Memory B cell (primary cell): Measurements from ENCODE around the gene CLCNKB.

Source experiments
- ATAC-seq: fragments of 150-1000 bp; cut with Tn5 transposase; 2 replicates; pipeline ENCODE4 v1.10.0; 2021; ENCODE audit warnings: low read depth, mild to moderate bottlenecking, moderate library complexity
- DNase-seq, 2 donors: peaks; one replicate each; pipeline ENCODE4 v3.0.0; 2022; ENCODE audit warnings: low spot score in 2 of 2
- H3K27ac Mint-ChIP-seq: one replicate; pipeline ENCODE4 v1.8.0; 2022; ENCODE audit warnings: mild to moderate bottlenecking, moderate library complexity, mixed read lengths
- H3K27me3 Mint-ChIP-seq: one replicate; pipeline ENCODE4 v1.8.0; 2022; ENCODE audit warnings: mixed read lengths
- H3K36me3 Mint-ChIP-seq: one replicate; pipeline ENCODE4 v1.8.0; 2022; ENCODE audit warnings: mild to moderate bottlenecking, mixed read lengths
- H3K4me1 Mint-ChIP-seq: one replicate; pipeline ENCODE4 v1.8.0; 2022; ENCODE audit warnings: mixed read lengths
- H3K4me3 Mint-ChIP-seq: one replicate; pipeline ENCODE4 v1.8.0; 2022; ENCODE audit warnings: mild to moderate bottlenecking, moderate library complexity, mixed read lengths
- H3K9me3 Mint-ChIP-seq: one replicate; pipeline ENCODE4 v1.8.0; 2022; ENCODE audit warnings: mixed read lengths

CLCNKB gene

DNA sequence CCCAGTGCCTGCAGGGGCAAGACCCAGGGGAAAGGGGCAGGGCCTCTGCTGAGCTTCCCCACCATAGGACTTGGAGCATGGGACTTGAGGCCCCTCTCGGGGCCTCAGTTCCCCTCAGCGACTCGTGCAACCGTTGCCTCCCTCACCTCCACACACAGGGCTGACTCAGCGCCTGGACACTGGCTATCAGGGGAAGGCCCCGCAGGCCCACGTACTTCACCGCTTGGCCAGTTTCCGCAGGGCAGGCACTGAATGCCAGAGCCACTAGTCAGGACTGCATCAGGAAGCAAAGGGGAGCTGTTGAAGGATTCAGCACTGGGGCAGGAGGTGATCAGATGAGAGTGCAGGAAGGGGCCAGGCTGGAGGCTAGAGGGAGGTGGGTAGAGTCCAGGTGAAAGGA, 45.4 kb downstream of the CLCNKB start:
- Mint-ChIP-seq H3K27me3 (peaks cover 11% of the 10 kb centered on the region), H3K27ac (no peak overlapping the region), H3K9me3 (no peaks in the 10 kb centered on the region), H3K4me3 (no peak overlapping the region), H3K36me3 (no peaks in the 10 kb centered on the region), H3K4me1 (peaks cover 6% of the 10 kb centered on the region)
- ATAC-seq (no peak), DNase-seq (no peak)

DNA sequence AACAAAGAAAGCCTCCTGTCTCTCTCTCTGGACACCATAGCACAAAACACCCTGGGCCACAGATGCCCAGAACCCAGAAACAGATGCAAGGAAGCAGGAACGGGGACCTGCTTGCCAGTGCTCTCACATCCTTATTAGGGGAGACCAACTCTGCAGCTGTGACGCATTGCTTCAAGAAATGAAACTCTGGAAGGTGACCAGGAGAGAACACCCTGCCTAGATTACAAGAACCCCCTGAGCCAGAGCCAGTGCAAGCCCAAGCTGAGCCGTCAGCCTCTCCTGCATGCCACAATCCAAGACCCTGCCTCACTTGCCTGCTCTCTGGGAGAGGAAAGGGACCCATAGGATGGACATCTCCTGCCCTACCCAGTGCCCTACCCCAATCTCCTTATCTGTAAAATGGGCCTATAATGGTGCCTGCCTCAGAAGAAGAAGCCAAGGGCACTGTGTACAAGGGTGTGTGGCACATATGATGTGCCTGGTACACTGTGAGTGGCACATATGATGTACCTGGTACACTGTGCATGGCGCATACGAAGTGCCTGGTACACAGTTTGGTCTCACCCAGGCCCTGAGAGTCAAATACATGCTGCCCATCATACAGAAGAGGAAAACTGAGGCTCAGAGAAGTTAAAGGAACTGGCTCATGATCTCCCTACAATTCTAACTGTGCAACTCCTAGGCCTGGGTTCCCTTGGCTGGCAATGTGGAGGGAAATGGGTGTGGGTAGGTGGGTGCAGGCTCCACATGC, 46.7 kb downstream of the CLCNKB start:
- no peak for ATAC-seq
- no peak overlapping the region for H3K27ac Mint-ChIP-seq

DNA sequence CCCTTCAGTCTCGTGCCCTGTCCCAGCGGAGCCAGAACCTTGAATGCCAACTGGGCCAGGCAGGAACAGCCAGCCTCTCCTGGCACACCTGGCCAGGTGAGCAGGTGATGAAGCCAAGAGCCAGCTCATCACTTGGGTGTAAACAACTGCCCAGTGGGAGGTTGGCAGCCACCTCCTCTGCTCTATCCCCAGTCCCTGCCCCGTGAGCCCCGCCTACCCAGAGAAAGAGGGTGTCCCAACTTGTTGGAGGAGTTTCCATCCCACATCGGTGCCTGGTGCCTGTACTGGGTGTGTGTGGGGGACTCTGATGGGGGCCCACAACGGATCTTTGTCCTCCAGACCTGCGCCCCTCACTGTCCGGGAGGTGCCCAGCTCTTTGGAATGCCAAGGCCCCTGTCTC, 47.7 kb downstream of the CLCNKB start:
- Mint-ChIP-seq H3K27ac (no peak overlapping the region), H3K4me1 (peaks cover 6% of the 10 kb centered on the region), H3K4me3 (no peak overlapping the region), H3K9me3 (no peaks in the 10 kb centered on the region), H3K27me3 (peaks cover 20% of the 10 kb centered on the region), H3K36me3 (no peaks in the 10 kb centered on the region)
- no peak for ATAC-seq
- DNase-seq: no peak

More for the DNA sequence above, 46.7 kb downstream of the CLCNKB start:
- H3K27me3 Mint-ChIP-seq: peaks cover 15% of the 10 kb centered on the region
- H3K4me1 Mint-ChIP-seq: peaks cover 6% of the 10 kb centered on the region
- no peaks in the 10 kb centered on the region for H3K36me3 Mint-ChIP-seq
- no peaks in the 10 kb centered on the region for H3K9me3 Mint-ChIP-seq
- H3K4me3 Mint-ChIP-seq: no peak overlapping the region
- no peak for DNase-seq

DNA sequence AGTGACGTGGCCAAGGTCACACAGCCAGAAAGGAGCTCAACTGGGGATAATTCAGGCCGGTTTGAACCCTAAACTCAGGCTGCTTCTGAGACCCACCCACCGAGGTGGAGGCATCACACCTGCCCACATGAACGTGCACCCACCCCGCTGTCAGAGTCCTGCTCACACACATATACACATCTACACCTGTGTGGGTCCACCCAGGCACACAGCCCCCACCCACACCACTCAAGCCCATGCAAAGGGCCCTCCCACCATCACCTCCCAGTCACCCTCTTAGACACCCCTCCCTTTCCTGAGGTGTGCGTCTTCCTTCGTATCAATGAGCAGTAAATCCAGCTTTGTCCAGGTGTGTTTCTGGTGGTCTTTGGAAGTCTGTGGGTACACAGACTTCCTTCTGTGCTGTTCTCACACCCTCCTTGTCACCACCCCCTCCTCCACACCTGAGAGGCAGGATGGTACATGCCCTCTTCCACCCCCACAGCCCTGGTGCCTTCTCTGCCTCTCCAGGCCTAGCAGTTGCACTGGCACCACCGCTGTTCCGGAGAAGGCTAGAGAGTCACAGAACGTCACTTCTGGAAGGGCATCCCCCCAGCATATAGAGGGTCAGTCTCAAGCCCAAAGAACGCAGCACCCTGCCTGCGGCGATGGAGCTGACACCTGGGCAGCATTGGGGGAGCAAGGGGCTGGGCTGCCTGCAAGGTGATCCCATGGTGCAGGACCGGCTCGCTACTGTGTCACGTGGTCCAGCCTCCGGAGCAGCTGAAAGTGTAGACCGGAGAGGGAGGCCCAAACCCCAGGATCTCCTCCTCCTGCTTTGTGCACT, 48.7 kb downstream of the CLCNKB start:
- Mint-ChIP-seq H3K9me3 (no peaks in the 10 kb centered on the region), H3K36me3 (no peaks in the 10 kb centered on the region), H3K4me1 (peaks cover 6% of the 10 kb centered on the region), H3K27me3 (peaks cover 23% of the 10 kb centered on the region), H3K4me3 (no peak overlapping the region), H3K27ac (no peak overlapping the region)
- ATAC-seq (no peak), DNase-seq (no peak)

DNA sequence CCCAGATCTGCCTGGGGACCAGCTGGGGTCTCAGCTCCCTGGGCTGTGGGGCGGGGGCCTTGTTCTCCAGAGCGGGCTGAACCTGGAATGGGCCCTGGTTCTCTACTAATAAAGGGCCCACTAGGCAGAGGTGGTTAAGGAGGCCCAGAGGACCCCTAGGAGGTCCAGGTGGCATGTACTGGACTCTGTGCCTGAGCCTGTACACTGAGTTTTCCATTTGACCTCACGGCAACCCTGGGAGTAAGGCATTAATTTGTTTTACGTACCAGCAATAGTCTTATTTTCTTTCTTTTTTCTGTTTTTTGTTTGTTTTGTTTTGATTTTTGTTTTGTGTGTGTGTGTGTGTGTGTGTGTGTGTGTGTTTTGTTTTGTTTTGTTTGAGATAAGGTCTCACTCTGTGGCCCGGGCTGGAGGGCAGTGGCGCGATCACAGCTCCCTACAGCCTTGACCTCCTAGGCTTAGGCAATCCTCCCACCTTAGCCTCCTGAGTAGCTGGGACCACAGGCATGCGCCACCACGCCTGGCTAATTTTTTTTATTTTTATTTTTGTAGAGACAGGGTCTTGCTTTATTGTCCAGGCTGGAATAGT, 49.4 kb downstream of the CLCNKB start:
- ATAC-seq (no peak), DNase-seq (no peak)
- Mint-ChIP-seq H3K4me1 (peaks cover 6% of the 10 kb centered on the region), H3K36me3 (no peaks in the 10 kb centered on the region), H3K27me3 (peaks cover 23% of the 10 kb centered on the region), H3K4me3 (no peak overlapping the region), H3K9me3 (no peaks in the 10 kb centered on the region), H3K27ac (no peak overlapping the region)

DNA sequence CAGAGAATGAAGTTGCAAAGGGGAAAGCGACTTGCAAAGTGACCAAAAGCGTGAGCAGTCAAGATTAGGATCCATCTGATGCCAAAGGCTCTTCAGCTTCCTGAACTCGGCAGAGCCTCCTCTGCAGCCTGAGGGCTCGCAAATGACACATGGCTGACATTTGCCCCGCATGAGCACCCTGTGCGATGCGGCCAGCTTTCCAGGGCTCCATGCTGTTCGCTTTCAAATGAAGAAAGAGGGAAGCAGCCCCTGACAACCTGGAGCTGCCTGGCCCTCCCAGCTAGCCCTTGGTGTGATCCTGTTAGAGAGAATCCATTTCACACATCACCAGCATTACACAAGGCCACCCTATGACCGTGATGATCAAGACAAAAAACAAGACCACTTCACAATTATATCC, 50.0 kb downstream of the CLCNKB start:
- Mint-ChIP-seq H3K36me3 (no peaks in the 10 kb centered on the region), H3K27me3 (peaks cover 22% of the 10 kb centered on the region), H3K4me1 (peaks cover 6% of the 10 kb centered on the region), H3K9me3 (no peaks in the 10 kb centered on the region), H3K4me3 (no peak overlapping the region), H3K27ac (no peak overlapping the region)
- ATAC-seq (no peak), DNase-seq (no peak)

DNA sequence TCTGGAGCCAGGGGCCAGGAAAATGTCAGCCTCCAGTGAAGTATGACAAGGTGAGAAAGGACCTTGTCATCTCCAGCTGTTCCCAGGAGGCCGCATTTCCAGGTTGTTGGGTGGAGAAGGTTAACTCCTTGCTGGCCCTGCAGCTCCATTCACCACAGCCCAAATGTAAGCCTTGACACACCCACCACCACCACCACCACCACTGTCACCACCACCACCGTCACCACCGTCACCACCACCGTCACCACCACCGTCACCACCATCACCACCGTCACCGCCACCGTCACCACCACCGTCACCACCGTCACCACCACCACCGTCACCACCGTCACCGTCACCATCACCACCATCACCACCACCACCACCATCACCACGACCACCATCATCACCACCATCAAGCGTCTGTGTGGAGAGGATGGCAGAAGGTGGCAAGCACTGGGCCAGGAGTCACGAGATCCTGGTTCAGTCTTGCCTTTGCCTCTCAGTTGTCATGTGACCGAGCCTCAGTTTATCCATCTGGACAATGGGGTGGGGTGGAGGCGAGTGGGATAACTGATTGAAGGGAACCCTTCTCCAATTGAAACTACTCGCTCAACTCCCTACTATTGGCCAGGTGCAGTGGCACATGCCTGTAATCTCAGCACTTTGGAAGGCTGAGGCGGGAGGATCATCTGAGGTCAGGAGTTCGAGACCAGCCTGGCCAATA, 51.0 kb downstream of the CLCNKB start:
- no peak for DNase-seq
- H3K4me3 Mint-ChIP-seq: no peak overlapping the region
- H3K27me3 Mint-ChIP-seq: peaks cover 16% of the 10 kb centered on the region
- no peak for ATAC-seq
- peaks cover 1% of the 10 kb centered on the region for H3K4me1 Mint-ChIP-seq
- no peaks in the 10 kb centered on the region for H3K9me3 Mint-ChIP-seq
- no peaks in the 10 kb centered on the region for H3K36me3 Mint-ChIP-seq
- no peak overlapping the region for H3K27ac Mint-ChIP-seq

DNA sequence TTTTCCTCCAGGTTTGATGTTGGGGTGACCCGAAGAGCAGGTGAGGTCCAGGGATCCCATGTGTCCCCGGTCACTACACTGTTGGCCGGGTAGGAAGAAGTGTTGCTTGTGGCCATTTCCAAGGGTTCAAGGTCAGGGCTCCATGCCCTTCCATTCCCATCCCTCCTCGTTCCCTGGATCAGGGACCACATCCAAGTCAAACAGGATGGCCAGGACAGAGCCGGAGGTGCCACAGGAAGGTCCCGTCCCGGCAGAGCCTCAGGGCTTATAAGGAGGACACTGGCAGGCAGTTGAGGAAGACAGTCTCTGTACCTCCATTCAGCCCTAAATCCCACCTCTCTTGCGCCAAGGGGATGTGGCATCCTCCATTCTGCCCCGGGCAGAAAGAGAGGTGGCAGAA, 51.9 kb downstream of the CLCNKB start:
- Mint-ChIP-seq H3K9me3 (no peaks in the 10 kb centered on the region), H3K27me3 (peaks cover 20% of the 10 kb centered on the region), H3K36me3 (no peaks in the 10 kb centered on the region), H3K4me1 (no peaks in the 10 kb centered on the region), H3K4me3 (no peak overlapping the region), H3K27ac (no peak overlapping the region)
- ATAC-seq (no peak), DNase-seq (no peak)

DNA sequence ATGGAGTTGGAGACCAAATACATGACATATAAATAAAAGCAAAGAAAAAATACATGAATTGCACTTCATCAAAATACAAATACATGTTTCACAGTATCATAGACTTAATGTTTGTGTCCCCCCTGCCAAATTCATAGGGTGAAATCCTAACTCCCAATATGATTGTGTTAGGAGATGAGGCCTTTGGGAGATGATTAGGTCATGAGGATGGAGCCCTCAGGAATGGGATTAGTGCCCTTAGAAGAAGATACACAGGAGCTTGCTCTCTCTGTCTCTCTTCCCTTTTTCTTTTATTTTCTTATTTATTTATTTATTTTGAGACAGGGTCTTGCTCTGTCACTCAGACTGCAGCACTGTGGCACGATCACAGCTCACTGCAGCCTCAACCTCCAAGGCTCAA, 55.8 kb downstream of the CLCNKB start:
- DNase-seq (no peak), ATAC-seq (no peak)
- Mint-ChIP-seq H3K9me3 (no peaks in the 10 kb centered on the region), H3K27ac (no peak overlapping the region), H3K4me1 (no peaks in the 10 kb centered on the region), H3K4me3 (no peak overlapping the region), H3K36me3 (no peaks in the 10 kb centered on the region), H3K27me3 (peaks cover 18% of the 10 kb centered on the region)

DNA sequence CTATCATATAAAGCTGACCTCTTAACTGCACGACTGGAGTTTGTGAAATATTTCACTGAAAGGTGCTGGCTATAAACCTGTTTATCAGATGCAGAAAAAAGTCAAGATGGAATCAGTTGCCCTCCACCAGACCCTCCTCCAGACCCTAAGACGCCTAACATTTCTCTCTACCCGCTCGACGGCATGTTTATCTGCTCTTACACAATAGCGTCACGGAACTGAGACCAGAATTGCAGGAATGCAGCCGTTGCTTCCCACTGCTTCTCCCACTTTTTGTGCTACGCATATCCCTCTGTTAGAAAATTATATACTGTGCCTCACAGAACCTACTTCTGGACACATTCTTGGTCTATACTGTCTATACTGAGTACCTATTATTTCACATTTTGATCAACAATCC, 58.0 kb downstream of the CLCNKB start:
- peaks cover 11% of the 10 kb centered on the region for H3K27me3 Mint-ChIP-seq
- H3K9me3 Mint-ChIP-seq: peaks cover 1% of the 10 kb centered on the region
- H3K27ac Mint-ChIP-seq: no peak overlapping the region
- H3K4me3 Mint-ChIP-seq: no peak overlapping the region
- ATAC-seq: no peak
- no peaks in the 10 kb centered on the region for H3K4me1 Mint-ChIP-seq
- no peaks in the 10 kb centered on the region for H3K36me3 Mint-ChIP-seq
- no peak for DNase-seq
